GM12864 (cell line): Measurements from ENCODE around the gene CDH23.

Experiments
- DNase-seq: peaks from one replicate; pipeline ENCODE4 v3.0.0-alpha.2; 2011; ENCODE audit warnings: low read depth
- H3K4me3 ChIP-seq: 2 replicates; pipeline ENCODE4 v1.5.1; 2011; ENCODE audit warnings: mild to moderate bottlenecking, low read depth, low read length, control low read depth
- TF ChIP-seq, protein P1 (sequence below): IDR thresholded peaks from 2 replicates; pipeline ENCODE4 v1.5.1; 2011; ENCODE audit warnings: low read depth, mild to moderate bottlenecking, moderate library complexity, low read length, control low read depth, inconsistent platforms; ENCODE audit errors: missing control alignments

The CDH23 gene

DNA sequence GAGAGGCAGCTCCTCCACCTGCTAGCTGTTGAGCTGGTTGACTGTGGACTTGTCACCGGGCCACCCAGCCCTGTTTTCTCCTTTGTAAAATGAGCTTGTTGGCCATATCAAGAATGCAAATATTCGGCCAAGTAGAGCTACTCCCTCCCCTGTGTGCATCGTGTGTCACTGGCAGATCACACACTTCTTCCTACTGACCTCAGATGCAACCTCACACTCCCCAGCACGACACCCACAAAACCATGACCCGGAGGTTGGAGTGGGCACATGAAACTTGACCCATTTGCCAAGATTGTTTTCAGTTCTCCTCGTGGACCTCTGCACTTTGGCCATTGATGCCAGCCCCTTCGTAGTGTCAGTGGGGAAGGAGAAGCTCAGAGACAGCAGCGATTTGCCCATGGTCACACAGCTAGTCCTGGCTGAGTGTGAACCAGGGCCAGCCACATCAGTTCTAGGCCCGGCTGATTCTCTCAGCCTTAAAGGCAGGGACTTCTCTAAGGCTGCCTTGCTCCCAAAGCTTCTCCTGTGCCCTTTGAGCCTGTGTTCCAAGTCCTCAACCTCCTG is 101.1 kb downstream of the CDH23 start:
- H3K4me3 ChIP-seq, result no peak overlapping the region
- TF ChIP-seq, protein P1, sequence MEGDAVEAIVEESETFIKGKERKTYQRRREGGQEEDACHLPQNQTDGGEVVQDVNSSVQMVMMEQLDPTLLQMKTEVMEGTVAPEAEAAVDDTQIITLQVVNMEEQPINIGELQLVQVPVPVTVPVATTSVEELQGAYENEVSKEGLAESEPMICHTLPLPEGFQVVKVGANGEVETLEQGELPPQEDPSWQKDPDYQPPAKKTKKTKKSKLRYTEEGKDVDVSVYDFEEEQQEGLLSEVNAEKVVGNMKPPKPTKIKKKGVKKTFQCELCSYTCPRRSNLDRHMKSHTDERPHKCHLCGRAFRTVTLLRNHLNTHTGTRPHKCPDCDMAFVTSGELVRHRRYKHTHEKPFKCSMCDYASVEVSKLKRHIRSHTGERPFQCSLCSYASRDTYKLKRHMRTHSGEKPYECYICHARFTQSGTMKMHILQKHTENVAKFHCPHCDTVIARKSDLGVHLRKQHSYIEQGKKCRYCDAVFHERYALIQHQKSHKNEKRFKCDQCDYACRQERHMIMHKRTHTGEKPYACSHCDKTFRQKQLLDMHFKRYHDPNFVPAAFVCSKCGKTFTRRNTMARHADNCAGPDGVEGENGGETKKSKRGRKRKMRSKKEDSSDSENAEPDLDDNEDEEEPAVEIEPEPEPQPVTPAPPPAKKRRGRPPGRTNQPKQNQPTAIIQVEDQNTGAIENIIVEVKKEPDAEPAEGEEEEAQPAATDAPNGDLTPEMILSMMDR, result no peak
- DNase-seq, result no peak

DNA sequence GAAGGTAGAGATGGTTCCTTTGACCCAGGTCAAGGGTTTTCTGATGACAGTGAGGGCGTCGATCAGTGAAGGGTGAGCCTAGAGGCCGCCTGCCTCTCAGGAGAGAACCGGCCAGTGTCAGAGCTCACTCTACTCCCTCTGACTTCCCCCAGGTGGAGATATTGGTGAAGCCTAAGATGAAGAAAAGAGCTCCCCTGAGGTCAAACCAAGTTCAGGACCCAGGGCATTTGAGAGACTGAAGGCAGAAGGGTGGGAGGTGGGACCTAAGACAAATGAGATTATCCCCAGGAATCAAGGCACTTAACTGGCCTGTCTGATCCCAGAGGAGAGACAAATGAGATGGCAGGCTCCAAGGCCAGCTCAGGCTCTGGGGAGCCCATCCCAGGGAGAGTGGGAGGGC is 104.7 kb downstream of the CDH23 start:
- no peak for DNase-seq
- no peak overlapping the region for H3K4me3 ChIP-seq
- TF ChIP-seq, protein P1, result no peak

DNA sequence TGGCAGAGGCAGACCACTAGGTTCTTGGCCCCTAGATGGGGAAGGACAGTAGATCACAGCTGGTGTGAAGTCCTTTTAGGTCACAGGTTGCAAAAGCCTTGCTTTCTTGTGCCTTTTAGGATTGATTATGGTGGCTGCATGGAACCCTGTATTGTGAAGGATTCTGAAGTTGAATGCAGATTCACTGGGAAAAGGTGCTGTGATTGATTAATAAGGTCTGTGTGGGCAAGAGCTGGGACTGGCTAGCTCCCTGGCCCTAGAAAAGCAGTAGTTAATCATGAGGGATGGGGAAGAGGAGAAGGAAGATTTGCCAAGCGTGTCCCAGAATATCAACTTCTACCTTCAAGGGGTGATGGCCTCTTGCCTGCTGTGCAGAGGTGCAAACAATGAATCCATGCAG is 105.5 kb downstream of the CDH23 start:
- TF ChIP-seq, protein P1, result no peak
- DNase-seq, result no peak
- no peak overlapping the region for H3K4me3 ChIP-seq

DNA sequence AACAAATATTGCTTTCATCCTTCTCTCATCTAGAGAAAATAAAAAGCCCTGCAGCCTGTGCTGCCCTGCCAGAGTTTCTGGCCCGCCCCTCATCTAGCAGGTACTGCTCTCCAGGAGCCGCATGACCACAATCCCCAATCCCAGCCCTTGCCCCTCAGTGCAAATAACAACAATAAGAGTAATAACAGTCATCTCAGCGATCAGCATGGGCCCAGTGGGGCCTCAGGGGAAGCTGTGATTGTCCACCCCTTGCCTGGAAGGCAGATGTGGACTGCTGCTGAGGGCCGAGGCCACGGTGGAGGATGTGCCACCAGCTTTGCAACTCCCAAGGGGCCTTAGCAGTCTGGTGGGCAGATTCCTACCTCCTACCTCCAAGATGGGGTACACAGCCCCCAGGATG is 106.1 kb downstream of the CDH23 start:
- no peak for DNase-seq
- TF ChIP-seq, protein P1, result no peak
- no peak overlapping the region for H3K4me3 ChIP-seq

DNA sequence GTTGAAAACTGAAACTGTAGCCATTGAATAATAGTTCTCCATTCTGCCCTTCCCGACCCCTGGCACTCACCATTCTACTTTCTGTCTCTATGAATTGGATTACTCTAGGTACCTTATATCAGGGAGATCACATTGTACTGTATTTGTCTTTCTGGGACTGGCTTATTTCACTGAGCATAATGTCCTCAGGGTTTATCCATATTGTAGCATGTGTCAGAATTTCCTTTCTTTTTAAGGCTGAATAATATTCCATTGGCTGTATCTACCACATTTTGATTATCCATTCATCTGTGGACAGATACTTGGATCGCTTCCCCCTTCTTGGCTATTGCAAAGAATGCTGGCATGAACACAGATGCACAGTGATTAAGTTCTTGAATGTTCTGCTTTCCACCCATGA is 107.4 kb downstream of the CDH23 start:
- H3K4me3 ChIP-seq, result no peak overlapping the region
- DNase-seq, result no peak
- TF ChIP-seq, protein P1, result no peak

DNA sequence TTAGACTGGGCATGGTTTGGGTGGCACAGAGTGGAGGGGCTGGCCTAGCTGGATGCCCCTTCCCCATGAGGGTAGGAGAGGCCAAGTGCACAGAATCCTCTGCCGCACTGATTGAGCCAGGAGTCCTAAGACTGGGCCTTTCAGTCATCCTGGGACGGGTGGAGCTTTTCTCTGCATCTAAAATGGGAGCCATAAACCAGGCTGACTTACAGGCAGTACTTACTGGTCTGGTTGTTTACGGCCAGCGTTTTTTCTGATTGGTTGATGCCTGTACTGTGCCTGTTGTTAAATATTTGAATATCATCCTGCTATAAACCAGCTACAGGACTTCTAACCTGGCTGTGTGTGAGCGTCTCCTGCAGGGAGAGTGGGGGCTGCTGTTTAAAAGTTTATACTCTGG is 107.8 kb downstream of the CDH23 start:
- TF ChIP-seq, protein P1, result no peak
- no peak for DNase-seq
- H3K4me3 ChIP-seq, result no peak overlapping the region

DNA sequence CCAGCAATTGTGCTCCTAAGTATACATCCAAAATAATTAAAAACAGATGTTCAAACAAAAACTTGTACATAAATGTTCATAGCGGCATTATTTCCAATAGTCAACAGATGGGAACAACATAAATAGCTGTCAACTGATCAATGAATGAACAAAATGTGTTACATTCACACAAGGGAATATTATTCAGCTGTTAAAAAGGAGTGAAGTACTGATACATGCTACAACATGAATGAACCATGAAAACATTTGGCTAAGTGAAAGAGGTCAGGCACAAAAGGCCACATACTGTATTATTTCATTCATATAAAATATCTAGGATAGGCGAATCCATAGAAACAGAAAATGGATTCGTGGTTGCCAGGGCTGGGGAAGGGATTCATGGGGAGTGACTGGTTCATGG is 109.1 kb downstream of the CDH23 start:
- no peak for DNase-seq
- no peak overlapping the region for H3K4me3 ChIP-seq
- TF ChIP-seq, protein P1, result no peak
